Astrocyte of the spinal cord (primary cell): Measurements from ENCODE around the gene SH3GLB1.
A peak's percentile ranks its signal among the peaks of the same experiment; 100 is the strongest.

ENCODE experiments used
- DNase-seq: peaks from one replicate; pipeline ENCODE4 v3.0.0; 2011; ENCODE audit warnings: low read depth, low spot score
- H3K4me3 ChIP-seq: 2 replicates; pipeline ENCODE4 v1.5.1; 2011; ENCODE audit warnings: low read depth, mild to moderate bottlenecking, low read length, moderate library complexity
- in situ Hi-C: cut with HindIII; loops from 2 replicates; pipeline ENCODE4 v1.10.0; 2017; ENCODE audit warnings: low sequenced_read_pairs
- TF ChIP-seq, protein P1 (sequence below): IDR thresholded peaks from 2 replicates; pipeline ENCODE4 v1.5.1; 2012; ENCODE audit warnings: low read depth, mild to moderate bottlenecking, low read length, inconsistent platforms

Gene SH3GLB1

GRCh38 chr1:86778569-86779239 is 74.3 kb downstream of the SH3GLB1 start:
- no peak overlapping the region for H3K4me3 ChIP-seq
- in situ Hi-C loops, result no loop called here
- TF ChIP-seq, protein P1, sequence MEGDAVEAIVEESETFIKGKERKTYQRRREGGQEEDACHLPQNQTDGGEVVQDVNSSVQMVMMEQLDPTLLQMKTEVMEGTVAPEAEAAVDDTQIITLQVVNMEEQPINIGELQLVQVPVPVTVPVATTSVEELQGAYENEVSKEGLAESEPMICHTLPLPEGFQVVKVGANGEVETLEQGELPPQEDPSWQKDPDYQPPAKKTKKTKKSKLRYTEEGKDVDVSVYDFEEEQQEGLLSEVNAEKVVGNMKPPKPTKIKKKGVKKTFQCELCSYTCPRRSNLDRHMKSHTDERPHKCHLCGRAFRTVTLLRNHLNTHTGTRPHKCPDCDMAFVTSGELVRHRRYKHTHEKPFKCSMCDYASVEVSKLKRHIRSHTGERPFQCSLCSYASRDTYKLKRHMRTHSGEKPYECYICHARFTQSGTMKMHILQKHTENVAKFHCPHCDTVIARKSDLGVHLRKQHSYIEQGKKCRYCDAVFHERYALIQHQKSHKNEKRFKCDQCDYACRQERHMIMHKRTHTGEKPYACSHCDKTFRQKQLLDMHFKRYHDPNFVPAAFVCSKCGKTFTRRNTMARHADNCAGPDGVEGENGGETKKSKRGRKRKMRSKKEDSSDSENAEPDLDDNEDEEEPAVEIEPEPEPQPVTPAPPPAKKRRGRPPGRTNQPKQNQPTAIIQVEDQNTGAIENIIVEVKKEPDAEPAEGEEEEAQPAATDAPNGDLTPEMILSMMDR, result no peak
- DNase-seq, result peak; percentile 62

DNA sequence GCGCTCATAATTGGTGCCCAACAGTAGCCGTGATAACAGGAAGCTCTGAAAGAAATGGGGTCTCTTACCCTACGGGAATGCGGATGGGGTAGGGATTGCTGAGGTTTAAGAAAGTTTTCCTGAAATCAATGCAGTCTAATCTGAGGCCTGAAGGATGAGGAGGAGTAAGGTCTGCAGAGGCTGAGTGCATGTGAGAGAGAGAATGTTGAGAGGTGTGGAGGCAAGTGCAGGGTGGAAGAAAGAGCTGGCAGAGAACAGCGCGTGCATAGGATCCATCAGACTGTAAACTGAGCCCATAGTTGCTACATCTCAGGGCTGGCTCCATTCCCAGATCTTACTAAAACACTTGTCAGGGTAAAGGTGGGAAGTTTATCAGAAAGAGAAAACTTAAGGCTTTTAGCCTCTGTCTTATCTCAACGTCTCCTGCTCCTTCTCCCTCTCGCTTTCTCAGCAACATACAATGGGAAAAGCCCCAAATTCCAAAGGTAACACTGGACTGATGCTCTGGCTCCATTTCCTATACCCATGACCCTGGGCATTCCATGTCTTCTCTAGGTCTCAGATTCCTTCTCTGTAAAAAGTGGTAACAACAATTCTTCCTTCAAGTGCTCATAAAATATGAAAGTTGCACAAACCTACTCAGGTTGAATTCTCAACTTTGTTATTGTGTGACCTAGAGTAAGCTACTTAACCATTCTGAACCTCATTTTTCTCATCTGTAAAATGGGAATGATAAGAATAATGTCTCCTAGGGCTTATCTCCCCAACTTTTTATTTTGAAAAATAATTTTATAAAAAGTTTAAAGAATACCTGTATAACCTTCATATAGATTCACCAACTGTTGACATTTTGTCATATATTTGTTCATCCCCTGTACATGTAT is 75.2 kb downstream of the SH3GLB1 start:
- TF ChIP-seq, protein P1, result no peak
- peak; percentile 31 for DNase-seq

DNA sequence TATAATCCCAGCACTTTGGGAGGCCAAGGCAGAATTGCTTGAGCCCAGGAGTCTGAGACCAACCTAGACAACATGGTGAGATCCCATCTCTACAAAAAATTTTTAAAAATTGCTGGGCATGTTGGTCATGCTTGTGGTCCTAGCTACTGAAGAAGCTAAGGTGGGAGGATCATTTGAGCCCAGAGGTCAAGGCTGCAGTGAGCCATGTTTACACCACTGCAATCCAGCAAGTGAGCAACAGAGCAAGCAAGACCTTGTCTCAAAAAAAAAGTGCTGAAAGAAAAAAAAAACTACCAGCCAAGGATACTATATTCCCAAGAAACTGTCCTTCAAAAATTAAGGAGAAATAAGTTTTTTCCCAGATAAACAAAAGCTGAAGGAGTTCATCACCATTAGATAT is 78.1 kb downstream of the SH3GLB1 start:
- no peak overlapping the region for H3K4me3 ChIP-seq
- in situ Hi-C loops, result no loop called here
- TF ChIP-seq, protein P1, result no peak
- DNase-seq, result no peak

More for the DNA sequence above, 75.2 kb downstream of the SH3GLB1 start:
- no peak overlapping the region for H3K4me3 ChIP-seq
- in situ Hi-C loops, result no loop called here

- H3K4me3 ChIP-seq, result no peak overlapping the region
- in situ Hi-C loops, result no loop called here
- TF ChIP-seq, protein P1, result no peak
- no peak for DNase-seq
Observed at GRCh38 chr1:86787621-86788020, 83.2 kb downstream of the SH3GLB1 start.

DNA sequence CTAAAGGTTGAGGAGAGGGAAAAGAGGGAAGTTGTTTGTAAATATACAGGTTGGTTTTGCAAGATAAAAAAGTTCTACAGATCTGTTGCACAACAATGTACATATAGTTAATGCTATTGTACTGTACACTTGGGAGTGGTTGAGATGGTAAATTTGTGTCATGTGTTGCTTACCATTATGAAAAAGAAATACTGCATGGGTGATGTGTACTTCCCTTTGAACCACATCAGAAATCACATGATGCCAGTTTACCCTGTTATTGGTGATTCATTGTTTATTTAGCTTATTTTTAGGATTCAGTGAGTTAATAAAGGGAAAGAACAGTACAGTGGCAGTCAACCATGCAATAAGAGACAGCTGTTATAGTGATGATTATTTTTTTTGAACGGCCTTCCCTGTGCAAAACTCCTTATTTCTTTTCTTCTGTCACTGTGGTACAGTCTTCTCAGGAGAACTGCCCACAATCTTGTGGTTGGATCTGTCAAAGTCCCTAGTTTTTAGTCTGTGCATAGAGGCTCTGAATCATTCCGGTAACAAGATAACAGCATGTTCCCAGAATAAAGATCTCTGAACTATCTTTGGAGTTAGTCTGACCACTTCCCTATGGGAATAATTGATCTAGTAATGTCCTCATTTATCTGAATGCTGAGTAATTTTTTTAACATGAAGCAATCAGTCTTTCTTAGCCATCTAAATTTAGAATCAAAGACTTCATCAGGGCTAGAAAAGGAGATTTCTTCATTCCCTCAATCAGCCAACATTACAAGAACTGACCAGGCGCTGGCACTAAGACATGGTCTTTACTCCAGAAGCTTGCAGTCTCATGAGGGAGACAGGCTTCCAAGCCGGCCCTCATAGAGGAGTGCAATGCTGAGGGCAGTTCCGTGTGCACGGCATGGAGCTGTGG is 84.2 kb downstream of the SH3GLB1 start:
- no peak overlapping the region for H3K4me3 ChIP-seq
- DNase-seq, result peak; percentile 85
- TF ChIP-seq, protein P1, result no peak
- in situ Hi-C loops, result no loop called here

DNA sequence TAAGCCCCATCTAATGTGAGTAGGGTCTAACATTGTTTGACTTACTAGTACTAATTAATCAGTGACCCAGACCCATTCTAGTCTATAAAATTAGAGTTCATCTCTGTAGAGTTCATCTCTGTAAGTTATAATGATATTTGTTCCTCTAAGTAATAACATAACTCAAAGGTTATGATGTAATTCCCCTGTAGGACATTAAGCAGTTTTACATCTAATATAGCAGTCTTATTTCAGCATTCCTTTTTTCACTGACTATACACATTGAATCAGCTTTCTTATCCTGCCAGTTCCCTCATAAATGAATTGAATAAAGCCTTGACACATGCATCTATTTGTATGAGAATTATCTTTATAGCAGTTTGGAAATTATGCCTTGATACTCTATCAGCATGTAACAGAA is 90.9 kb downstream of the SH3GLB1 start:
- DNase-seq, result no peak
- TF ChIP-seq, protein P1, result no peak
- in situ Hi-C loops, result no loop called here
- H3K4me3 ChIP-seq, result no peak overlapping the region
